Urothelium cell line (cell line): ENCODE data around the gene MYO15B.

ENCODE experiments used
- DNase-seq: peaks from one replicate; pipeline ENCODE4 v3.0.0; 2011; ENCODE audit warnings: low spot score, mixed read lengths
- FAIRE-seq: peaks from 2 replicates; lab custom pipeline; 2011; peaks lifted over from hg19 to GRCh38; lab: Jason Lieb, UNC

The MYO15B gene

DNA sequence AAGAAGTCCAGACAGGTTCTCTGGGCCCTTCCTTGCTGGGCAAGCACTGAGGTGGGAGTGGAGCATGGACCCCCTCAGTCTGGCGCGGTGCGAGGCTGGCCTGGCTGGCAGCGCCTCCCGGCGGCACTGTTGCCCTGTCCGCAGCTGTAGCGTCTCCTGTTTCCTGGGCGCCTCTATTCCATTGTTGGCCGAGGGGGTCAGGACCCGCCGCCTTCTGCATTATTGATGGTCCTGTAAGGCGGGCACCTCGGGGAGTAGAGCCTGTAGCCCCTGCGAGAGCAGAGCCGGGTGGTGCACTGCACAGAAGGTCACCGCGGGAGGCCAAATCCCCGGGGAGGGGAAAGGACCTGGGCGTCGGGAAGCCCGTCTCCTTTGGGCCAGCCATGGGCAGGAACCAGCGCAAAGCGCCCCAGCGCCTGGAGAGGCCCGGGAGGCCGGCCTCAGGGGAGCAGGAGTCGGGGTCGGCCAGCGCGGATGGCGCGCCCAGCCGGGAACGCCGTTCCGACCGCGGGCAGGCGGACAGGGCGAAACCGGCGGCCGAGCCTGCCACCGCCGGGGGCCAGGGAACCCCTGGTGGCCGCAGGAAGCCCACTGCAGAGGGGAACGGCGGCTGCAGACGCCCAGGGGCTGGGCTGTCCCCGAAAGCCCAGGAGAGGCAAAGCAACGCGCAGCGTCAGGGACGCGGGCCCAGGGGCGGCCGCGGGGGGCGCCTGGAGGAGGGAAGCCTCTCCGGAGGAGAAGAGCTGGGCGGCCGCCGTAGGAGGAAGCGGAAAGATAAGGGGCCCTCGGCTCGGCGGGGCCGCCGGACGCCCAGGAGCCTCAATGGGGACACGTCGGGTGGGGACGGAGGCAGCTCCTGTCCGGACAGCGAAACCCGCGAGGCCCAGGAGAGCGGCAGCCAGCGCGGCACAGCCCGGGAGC, at the start of gene MYO15B:
TSS of gene MYO15B (plus strand) at position 126 of the 921 bp plus-strand sequence. CDS start at position 384, 258 bp downstream.
- DNase-seq (no peak), FAIRE-seq (no peak)

DNA sequence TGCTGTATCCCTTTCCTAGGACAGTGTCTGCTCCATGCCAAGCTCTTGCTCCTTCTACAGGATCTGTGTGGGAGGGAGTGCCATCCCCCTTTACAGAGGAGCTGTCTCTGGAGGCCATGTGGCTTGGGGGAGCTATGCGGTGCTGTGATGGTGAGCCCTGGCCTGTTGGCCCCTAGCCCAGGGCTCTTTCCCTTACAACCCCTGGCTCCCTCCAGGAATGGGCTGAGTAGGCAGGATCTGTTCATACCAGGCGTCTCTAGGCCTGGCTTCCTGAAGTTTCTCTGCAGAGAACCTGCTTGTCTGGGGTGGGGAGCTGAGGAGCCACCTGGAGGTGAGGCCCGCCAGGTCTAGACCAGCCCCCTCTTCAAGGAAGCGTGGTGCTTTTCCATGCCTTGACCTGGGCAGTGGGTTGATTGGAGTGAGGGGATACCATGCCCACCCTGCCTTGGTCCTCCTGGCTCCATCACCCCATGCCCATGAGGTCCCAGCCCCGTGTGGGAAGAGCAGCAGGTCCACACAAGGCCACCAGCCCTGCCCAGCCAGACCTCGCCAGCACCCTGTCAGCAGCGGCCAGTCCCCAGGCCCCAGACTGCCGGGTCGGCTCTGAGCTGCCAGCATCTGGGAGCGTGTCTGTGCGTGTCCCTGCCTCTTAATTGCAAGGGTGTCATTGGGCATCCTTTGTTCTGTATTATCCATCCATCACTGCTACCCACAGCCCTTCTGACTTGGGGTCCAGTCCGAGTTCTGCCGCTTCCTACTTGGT, 47.5 kb upstream of the MYO15B start:
- no peak for DNase-seq

DNA sequence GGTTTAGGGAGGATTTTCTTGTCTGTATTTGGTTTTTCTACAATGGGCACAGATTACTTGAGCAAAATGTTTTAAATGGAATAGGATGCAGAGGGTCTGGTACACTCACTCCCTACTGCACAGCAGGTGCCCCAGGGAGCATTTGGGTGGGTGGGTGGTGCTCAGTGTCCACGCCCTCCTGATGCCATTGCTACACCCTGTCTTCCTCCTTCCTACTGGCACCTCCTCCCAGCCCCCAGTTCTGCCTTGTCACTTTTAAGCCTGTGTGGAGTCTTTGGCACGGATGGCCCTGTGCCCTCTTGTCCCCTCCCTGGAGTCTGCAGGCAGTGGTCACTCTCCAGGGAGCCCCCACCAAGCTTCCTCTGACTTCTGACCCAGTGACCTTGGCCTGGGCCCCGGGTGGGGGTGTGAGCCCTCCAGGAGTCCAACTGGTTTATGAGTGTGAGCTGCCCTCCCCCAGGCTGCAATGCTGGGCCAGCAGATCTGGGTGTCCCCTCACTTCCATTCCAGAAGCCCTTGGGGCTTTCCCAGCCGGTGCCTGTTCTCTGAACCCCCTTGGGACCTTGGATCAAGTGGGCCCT, 46.6 kb upstream of the MYO15B start:
- FAIRE-seq (peak; percentile 48), DNase-seq (no peak)

More for the DNA sequence above, 47.5 kb upstream of the MYO15B start:
- no peak for FAIRE-seq

DNA sequence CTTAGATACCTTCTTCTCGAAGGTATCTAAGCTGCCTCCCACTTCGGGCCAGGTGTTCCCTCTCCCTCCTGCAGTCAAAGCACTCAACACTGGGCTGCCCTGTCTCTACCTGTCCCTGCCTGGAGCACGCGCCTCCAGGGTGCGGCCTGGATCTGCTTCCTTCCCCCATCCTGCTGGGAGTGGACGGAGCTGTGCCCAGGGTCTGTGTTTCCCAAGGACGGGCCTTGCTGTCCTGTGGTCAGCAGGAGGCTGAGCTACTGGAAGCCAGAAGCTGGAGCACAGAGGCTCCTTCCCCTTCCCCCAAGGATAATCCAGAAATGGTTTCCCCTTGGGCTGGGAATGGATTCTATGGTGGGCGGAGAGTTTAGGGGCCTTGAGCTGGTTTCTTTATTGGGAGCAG, 45.4 kb upstream of the MYO15B start:
- DNase-seq, result no peak
- FAIRE-seq, result no peak

DNA sequence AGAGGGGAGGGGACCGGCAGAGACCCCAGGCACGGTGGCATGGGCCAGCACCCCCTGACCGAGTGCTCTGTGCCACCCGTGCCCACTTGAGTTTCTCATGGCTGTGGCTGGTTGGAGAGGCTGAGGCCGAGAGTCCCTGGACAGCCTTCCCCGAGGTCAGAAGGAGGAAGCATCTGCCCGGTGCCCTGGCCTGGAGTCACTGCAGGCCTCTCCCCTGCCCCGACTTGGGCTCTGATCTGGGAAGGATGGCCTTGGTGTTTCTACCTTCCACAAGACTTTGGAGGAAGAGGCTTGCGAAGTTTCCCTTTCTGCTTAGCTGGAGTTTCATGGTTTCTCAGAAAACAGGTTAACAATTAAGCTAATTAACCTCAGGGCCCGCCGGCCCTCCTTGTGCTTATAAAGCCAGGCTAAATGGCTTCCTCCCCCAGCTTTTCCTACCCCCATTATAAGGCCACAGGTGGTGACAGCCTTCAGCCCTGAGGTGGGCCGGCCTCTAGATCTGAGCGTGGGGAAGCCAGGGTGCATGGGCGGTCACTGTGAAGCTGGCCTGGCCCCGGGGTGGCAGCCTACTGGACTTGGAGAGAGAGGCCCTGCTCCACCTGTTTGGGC, 44.8 kb upstream of the MYO15B start:
- no peak for FAIRE-seq
- DNase-seq, result no peak

DNA sequence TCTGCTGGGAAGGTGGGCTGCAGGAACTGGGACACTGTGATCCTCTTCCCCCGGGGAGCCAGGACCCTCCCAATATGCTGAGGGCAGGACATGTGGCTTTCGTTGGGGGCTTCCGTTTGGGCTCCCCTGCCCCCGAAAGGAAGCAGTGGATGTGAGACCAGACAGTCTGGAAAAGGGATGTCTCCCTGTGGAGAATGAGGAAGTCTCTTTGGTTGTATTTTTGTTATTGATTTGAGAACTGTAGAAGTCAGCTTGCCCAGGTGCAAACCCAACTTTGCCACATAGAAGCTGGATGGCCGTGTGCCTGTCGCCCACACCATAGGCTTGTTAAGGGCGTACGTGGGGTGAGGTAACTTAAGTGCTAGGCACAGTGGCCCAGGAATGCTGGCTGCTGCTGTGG, 43.4 kb upstream of the MYO15B start:
- no peak for FAIRE-seq
- DNase-seq, result no peak

DNA sequence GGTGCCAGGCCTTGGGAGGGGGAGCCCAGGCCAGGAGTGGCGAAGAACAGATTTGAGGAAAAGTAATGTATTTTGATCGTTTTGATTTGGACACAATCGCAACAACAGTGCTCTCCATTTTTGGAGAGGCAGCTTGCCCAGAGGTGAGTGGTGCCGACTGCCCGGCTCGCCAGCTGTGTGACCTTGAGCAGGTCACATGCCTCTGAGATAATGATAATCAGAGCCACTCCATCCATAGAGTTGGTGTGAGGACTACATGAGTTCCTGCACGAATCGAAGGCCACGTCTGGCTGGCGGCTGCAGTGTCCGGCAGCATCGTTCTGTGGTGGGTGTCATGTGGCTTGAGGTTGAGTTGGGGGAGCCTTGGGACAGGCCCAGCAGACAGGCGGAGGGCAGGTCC, 41.4 kb upstream of the MYO15B start:
- DNase-seq (no peak), FAIRE-seq (no peak)

DNA sequence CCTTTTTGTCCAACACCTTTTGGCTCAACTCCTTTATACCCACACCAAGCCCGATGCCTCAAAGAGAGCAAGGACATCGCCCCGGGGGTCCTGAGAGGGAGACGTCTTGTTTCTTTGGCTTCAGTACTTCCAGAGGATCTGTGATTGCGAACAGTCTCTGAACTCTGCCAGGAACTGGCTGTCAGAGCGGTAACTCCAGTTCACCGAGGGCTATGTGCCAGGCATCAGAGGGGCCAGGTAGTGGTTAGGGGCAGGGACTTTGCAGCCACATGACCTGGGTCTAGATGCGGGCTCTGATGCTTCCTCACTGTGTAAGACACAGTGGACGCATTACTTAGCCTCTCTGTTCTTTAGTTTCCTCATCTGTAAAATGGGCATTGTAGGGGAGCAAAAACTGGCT, 40.5 kb upstream of the MYO15B start:
- no peak for DNase-seq
- no peak for FAIRE-seq

DNA sequence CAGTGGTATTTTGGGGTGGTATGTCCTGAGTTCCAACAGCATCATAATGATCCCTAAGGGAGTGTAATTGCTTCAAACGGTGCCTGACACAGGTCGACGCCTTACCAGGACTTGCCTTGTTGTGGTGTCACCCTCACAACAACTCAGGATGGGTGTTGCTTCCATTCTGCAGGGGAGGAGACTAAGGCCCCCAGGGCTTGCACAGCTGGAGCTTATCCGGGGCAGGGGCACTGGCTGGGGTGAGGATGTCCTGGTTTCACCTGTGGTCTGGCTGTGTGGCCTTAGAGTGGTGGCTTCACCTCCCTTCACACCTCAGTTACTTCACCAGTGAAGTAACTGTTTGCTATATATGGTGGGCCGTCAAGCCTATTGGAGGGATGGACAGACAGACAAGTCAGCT, 38.8 kb upstream of the MYO15B start:
- DNase-seq (no peak), FAIRE-seq (peak; percentile 91)

DNA sequence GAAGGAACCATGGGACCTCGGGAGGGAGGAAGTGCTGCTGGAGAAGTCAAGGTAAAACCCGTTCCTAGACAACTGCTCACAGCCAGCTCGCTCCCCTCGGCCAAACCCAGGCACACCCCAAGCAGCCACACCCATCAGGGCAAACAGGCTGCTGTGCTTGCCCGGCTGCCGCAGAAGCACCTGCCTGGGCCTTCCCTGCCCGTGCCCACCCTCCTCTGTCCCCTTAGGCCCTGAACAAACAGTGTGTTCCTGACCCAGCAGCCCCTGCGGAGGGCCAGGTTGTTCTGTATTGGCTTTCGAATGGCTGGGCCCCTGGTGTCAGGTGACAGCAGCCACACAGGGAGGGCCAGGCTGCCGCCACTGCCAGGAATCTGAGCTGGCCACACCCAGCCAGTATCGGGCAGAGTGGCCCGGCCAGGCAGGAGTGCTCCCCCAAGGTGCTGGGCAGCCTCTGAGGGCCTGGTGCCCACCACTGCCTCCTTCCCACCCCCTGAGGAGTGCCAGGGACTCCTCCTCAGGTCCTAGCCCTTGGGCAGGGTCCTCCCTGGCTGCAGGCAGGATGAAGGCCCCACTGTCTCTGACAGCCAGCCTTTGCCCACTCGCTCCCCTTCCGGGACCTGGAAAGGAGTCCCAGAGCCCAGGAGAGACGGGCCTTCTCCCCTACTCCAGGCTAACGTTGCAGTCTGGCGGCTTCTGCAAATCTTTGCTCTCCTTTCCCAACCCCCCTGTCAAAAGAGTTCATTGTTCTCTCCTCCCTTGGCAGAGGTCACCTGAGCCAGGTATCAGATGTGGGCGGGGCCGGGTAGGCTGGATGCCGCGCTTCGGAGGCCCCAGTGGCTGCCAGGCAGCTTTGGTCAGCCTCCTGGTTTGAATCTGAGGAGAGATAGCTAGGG, 38.1 kb upstream of the MYO15B start:
- DNase-seq, result no peak
- no peak for FAIRE-seq

DNA sequence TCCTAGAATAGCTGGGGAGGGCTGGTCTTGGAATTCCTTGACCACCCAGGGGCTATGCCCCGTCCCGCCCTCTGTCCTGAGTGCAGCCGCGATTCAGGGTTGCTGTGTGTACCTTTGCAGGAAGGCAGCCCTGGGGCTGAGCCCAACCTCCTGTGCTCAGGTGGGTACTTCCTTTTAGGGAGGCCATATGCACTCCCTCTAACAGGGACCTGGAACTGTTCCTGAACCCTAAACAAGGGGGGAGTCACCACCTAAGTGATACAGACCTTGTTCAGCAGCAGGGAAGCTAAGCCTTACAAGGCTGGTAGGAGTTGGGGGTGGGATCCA, 37.5 kb upstream of the MYO15B start:
- FAIRE-seq (no peak), DNase-seq (no peak)

DNA sequence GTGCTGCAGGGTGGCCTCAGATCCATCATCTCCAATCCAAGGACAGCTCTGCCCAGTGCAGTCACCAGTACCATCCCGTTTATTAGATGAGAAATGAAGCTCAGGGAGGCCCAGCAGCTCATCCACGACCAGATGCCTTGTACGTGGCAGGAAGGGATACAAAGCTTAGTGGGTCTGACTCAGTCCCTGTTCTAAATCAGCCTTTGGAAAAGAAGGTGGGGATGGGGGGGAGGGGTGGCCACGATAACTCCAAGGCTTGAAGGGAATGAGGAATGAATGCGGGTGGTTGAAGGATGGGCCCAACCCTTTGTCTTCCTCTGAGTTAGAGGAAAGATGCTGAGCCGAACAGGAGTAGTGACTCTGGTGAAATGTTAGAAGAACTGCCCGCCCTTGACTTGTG, 36.3 kb upstream of the MYO15B start:
- FAIRE-seq, result no peak
- no peak for DNase-seq

DNA sequence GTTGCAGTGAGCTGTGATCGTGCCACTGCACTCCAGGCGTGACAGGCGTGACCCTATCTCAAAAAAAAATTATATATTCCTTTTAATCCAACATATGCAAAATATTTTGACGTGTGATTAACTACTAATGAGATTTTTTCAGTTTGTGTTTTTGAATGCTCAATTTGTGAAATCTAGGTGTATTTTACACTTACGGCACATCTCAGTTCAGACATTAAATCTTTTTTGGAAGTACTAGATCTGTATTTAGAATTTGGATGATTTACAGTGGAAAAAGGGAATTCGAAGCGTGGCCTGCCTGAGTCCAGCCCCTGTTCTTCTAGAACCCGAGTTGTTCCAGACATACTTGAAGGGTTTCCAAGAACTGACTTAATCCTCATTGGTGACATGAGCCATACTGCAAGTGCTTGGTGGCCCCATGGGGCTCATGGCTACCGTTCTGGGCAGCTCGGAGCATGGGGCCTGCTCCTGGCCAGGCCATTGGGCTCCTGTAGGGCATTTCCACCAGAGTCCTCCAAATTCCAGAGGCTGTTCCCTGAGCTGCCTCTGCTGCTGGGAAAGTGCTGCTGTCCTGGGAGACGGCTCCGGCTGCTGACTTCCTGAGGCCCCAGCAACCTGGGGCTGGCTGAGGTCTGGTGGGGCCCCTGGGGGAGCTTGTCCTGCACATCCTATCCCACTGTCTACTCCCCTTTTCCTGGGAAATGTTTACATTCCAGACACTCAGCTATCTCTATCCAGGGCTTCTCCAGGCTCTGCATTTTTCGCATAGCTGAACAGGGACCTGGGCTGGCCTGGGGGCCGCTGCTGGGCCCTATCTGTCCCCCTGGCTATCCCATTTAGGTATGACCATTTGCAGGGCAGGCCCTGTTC, 34.9 kb upstream of the MYO15B start:
- DNase-seq (no peak), FAIRE-seq (no peak)

DNA sequence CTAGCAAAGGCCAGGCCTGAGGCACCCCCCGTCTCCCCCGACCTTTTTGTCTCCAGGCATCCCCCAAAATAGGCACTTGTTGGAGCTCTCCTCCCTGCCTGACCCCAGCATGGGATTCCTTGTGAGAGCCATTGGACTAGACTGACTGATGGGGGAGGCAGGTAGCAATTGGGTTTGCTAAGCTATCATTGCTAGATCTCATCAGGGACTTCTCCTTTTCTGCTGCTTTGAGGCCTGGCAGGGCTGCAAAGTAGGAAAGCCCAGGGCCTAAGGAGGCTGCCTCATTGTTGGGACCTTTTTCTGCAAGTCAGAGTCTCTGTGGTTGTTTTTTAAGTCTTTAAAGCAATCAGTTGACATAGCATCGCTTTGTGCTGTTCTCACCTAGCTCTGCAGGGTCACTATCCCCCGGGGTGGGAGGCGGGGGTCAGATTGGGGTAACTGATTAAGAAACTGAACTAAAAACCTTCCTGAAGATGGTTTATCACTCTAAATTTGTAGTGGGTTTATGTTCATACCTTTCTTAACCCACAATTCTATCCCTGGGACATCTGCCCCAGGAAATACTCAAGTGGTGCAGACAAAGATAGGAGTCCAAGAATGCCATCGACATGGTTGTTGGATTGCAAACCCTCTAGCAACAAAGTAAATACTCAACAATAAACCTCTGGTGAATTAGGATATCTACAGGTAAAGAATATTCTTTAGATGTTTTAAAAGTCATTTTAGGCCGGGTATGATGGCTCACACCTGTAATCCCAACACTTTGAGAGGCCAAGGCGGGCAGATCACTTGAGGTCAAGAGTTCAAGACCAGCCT, 34.1 kb upstream of the MYO15B start:
- no peak for FAIRE-seq

DNA sequence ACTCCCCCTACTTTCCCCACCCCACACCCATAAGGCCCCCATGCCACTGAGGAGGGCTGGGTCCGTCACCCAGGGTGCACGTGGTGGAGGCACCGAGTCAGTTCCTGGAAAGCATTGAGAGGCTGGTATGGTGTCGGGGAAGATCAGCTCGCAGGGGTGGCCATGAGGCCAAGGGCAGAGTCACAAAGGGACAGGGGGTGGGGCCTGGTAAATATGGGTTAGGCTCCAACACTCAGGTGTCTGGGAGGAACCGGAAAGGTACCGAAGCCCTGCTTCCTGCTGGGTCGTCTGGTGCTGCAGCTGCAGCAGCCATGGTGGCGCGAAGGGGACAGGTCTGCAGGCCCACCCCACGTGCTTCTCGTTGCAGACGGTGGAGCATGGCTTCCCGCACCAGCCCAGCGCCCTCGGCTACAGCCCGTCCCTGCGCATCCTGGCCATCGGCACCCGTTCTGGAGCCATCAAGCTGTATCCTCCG, 31.9 kb upstream of the MYO15B start:
- FAIRE-seq (no peak), DNase-seq (no peak)

More for the DNA sequence above, 34.1 kb upstream of the MYO15B start:
- DNase-seq, result no peak

DNA sequence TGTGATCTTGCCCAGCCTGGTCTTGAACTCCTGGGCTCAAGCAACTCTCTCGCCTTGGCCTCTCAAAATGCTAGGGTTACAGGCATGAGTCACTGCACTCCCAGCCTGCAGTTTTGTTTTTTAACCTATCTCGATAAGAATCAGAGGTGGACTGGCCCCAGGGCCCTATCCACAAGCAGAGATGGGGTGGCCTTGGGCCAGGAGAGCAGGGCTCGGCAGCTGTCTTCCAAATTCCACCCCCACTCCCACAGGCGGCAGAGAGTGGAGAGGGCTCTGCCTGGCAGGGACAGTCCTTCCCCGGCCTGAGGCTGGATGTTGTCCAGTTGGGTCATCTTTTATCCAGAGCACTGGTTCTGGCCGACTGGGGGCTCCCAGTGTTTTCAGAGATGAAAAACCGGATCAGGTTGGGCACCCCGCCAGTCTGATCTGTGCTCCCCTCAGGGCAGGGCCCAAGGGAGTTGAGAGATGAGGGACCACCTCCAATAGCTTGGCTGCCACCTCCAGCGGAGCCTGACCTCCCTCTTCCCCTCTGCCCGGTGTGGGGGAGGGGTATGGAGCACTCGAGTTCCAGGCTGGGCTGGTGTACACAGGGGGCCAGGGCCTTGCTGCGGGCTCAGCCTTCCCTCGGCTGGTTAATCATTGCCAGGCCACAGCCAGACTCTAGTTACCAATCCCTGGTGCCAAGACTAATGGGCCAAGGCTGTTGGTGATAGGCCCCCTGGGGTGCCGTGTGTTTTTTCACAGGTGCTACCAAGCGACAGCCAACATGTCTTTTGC, 30.3 kb upstream of the MYO15B start:
- FAIRE-seq, result no peak
- no peak for DNase-seq

DNA sequence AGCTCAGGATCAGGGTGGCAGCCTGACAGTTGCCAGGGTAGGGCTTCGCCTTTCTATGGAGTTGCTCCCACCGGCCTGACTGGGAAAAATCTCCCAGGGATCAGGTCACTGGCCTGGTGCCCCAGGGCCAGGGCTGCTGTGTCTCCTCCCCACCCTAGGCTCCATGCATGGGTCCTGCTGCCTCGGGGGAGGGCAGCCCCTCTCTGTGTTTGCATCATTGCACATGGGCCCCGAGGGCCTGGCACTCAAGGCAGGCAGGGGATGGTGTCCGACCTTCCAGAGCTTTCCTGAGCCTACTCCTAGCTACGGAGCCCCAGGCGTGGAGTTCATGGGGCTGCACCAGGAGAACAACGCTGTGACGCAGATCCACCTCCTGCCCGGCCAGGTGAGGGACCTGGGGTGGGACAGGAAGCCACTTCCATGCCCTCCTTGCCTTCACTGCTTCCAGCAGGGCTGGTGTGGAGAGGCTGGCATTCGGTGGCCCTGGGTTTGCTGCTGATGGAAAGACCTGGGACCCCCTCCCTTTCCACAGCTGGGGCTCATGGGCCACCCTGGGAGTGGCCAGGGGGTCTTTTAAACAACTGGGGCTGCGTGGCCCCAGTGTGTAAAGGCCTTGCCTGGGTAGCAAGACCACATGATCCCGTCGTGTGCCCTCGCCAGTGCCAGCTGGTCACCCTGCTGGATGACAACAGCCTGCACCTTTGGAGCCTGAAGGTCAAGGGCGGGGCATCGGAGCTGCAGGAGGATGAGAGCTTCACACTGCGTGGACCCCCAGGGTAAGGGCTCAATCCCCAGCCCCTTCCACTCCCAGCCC, 29.5 kb upstream of the MYO15B start:
- no peak for FAIRE-seq
- DNase-seq, result no peak
